Stimulated activated CD4-positive, alpha-beta T cell treated with anti-CD3 and anti-CD28 coated beads, Interleukin-1b, Interleukin-23, amount 100 ng/mL, for 4 hours (primary cell): Measurements from ENCODE around the gene RBM26.

ENCODE experiments used
- DNase-seq, 2 donors: peaks; one replicate each; pipeline ENCODE4 v3.0.0-alpha.2; 2020; ENCODE audit warnings: low read depth in 2 of 2

The RBM26 gene

DNA sequence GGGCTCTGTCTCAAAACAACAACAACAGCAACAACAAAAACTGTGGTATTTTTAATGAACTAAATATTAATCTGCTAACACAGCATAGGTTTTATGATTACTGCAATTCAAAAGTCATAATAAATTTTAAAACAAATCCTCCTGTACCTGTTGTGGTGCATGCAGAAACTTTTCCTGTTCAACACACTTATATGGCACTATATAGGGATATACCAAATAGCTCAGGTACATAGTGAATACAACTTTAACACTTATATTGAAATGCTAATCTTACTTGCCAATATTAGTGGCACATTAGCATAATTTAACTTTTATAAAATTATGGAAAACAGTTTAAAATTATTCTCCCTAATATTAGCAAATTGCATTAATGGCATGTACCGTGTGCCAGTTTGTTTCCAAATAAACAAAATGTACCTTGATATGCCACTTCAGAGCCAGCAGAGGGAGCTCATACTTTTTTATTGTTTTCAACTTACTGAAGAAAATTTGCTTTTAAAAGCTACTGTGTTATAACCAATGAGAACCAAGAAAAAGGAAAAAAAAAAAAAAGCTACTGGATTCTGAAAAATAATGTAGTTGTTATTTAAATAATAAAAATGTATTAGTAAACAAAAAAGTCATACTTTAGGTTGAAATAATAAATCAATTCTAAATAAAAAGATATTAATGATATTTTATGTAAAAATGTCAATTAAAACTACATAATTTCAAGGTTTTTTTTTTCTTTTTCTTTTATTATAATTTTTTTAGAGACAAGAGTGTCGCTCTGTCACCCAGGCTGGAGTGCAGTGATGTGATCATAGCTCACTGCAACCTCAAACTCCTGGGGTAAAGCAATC is 18.0 kb upstream of the RBM26 start:
- DNase-seq, result no peak

DNA sequence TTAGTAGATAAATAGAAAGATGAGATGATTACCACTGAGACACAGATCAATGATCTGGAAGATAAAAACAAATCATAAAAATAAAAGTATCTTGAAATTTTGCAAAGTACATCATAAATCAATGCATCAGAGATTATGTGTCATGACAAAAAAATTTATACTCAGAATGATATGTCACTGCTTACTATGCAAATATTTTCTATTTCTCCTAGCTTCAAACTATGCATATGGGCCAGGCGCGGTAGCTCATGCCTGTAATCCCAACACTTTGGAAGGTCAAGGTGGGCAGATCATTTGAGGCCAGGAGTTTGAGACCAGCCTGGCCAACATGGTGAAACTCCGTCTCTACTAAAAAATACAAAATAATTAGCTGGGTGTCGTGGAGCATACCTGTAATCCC is 17.3 kb upstream of the RBM26 start:
- DNase-seq, result no peak

GRCh38 chr13:79419365-79419764 is 13.3 kb upstream of the RBM26 start:
- no peak for DNase-seq

GRCh38 chr13:79417741-79418140 is 11.7 kb upstream of the RBM26 start:
- no peak for DNase-seq

GRCh38 chr13:79413521-79413920 is 7.5 kb upstream of the RBM26 start:
- no peak for DNase-seq

- DNase-seq, result no peak
Observed at GRCh38 chr13:79409828-79410227, 3.8 kb upstream of the RBM26 start.

GRCh38 chr13:79407349-79407979 is 1.4 kb upstream of the RBM26 start:
- no peak for DNase-seq

DNA sequence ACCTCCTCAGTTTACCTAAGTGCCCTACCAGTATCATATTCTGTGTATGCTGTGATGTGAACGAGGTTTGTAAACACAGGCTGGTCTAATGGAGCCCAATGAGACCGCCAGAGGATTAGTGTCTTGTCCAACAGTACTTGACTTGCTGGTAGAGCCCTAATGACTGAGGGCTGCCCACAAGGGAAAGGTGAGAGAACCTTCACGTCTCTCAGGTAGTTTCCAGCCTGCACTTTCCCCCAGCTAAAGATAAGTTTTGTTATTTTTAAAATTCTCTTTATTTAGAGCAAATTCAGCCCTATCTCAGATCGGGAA is 498 bp upstream of the RBM26 start:
- DNase-seq, result no peak

GRCh38 chr13:79405501-79405830 is 589 bp downstream of the RBM26 start:
- no peak for DNase-seq

- no peak for DNase-seq
Observed at GRCh38 chr13:79404985-79405384, 1.1 kb downstream of the RBM26 start.

DNA sequence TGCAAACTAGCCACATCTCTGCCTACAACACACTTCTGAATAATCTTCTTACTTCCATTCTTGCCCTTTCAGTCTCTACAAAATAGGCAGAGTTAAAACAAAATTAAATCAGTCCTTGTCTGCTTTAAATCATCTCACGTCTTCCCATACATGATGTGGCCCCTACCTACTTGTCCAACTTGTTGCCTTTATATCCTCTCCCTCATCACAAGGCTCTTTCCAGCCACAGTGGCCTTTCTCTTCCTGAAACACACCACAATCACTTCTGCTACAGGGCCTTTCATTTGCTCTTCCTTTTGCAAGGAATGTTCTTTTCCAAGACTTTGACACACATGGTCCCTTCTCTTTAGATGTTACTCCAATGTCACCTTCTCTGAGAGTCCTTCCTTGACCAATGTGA is 1.7 kb downstream of the RBM26 start:
- DNase-seq, result no peak

DNA sequence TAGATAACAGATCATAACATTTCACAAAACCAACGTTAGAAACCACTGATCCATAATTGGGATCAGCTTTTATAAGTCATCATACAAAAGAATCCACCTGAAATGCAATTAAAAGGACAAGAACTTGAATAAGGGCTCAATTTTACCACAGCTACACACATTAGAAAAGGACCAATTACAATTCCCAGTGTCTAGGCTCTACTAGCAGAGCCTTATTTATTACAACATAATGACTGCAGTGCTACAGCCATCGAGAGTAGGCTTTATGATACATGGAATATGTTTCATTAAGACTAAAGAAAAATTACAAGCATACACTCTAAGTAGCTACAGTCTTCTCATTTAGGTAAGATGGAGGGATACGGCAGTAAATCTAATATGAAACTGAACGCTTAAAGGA is 2.9 kb downstream of the RBM26 start:
- no peak for DNase-seq

GRCh38 chr13:79402679-79403078 is 3.4 kb downstream of the RBM26 start:
- no peak for DNase-seq

GRCh38 chr13:79402074-79402635 is 3.9 kb downstream of the RBM26 start:
- no peak for DNase-seq

- DNase-seq, result no peak
Observed at GRCh38 chr13:79401259-79402070, 4.6 kb downstream of the RBM26 start.

- DNase-seq, result no peak
Observed at GRCh38 chr13:79398915-79399314, 7.1 kb downstream of the RBM26 start.

DNA sequence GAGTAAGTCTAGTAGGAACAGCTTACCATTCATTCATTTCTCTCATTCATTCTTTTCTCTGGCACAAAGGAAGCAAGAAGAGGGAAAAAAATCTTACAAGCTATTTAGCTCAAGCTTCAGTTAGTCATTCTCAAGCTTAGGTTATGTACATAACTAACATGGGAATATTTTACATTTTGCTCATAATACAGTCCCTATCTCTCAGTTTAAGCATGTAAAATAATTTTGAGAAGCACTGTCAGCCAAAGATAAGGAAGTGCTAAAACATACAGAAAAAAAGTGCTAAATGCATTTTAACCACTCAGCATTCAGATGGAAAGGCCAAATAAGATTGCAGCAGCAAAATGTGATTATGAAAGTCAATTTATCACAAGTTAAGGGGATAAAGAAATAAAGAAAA is 7.9 kb downstream of the RBM26 start:
- no peak for DNase-seq

GRCh38 chr13:79395881-79396280 is 10.2 kb downstream of the RBM26 start:
- DNase-seq, result no peak

DNA sequence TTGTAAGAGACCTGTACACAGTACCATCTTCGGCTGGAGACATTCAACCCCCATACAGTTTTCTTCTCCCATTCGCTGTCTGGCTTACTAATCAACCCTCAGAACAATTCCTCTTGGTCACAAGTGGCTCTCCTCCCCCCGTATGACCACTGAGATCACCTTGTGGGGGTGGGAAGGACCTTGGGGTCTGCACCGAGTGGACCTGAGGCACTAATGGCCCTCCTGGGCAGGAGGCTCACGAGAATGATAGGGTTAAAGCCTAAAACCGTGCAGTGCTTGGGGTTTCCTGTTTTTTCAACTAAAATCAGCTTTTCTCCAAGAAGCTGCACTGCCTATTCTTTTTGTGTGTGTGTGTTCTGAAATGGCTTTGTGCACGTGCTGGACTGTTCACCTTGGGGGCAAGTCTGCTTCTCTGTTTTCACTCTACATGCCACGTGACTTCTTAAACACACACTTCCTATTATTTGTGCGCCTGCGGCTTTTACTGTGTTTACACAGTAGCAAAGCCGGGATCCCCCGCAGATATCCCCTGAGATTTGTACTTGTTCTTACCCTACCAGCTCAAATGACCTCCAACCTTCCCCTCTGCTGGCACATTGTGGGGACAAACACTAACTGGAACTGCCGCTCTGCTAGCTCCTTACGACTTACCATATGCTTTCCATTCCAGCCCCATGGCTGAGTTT is 12.3 kb downstream of the RBM26 start:
- DNase-seq, result no peak

GRCh38 chr13:79392882-79393563 is 13.0 kb downstream of the RBM26 start:
- DNase-seq, result no peak

GRCh38 chr13:79389026-79389425 is 17.0 kb downstream of the RBM26 start:
- DNase-seq, result no peak
